ENCODE results near the gene USP11.

Gene USP11

GRCh38 chrX:47218280-47218919 lies 14.4 kb upstream of the USP11 start, which contains the start of gene CDK16:
CDK16 (plus strand) TSS chrX:47218681; CDS start chrX:47223558, 4,877 bp downstream.
- H3K4me3 ChIP-seq (ENCODE audit: low read depth, low read length) = peak within 1 kb of the TSS; percentile 89
- TF ChIP-seq CTCF (IDR thresholded peaks at IDR 0.05; ENCODE audit: borderline replicate concordance, insufficient read depth, low read depth, low read length) = no peak

- peak overlapping the region; percentile 89 for H3K4me3 ChIP-seq (ENCODE audit: low read depth, low read length)
- TF ChIP-seq CTCF (IDR thresholded peaks at IDR 0.05; ENCODE audit: borderline replicate concordance, insufficient read depth, low read depth, low read length) = no peak
Measured at GRCh38 chrX:47218920-47219815, 13.6 kb upstream of the USP11 start.

- H3K4me3 ChIP-seq (ENCODE audit: low read depth, low read length) = no peak overlapping the region
- TF ChIP-seq CTCF (IDR thresholded peaks at IDR 0.05; ENCODE audit: borderline replicate concordance, insufficient read depth, low read depth, low read length) = no peak
Measured at GRCh38 chrX:47221756-47222155, 11.1 kb upstream of the USP11 start.

- no peak overlapping the region for H3K4me3 ChIP-seq (ENCODE audit: low read depth, low read length)
- TF ChIP-seq CTCF (IDR thresholded peaks at IDR 0.05; ENCODE audit: borderline replicate concordance, insufficient read depth, low read depth, low read length) = no peak
Measured at GRCh38 chrX:47222751-47223350, 10.0 kb upstream of the USP11 start.

GRCh38 chrX:47223476-47224250 lies 9.1 kb upstream of the USP11 start:
- TF ChIP-seq CTCF (IDR thresholded peaks at IDR 0.05; ENCODE audit: borderline replicate concordance, insufficient read depth, low read depth, low read length) = no peak
- no peak overlapping the region for H3K4me3 ChIP-seq (ENCODE audit: low read depth, low read length)

GRCh38 chrX:47224266-47224895 lies 8.4 kb upstream of the USP11 start:
- H3K4me3 ChIP-seq (ENCODE audit: low read depth, low read length) = no peak overlapping the region

More at GRCh38 chrX:47224266-47224895, 8.4 kb upstream of the USP11 start:
- no peak for TF ChIP-seq CTCF (IDR thresholded peaks at IDR 0.05; ENCODE audit: borderline replicate concordance, insufficient read depth, low read depth, low read length)
